DMS153 treated with DMSO at 0.1 percent for 48 hours (cell line): Measurements from ENCODE around the gene GUCD1.
A peak's percentile ranks its signal among the peaks of the same experiment; 100 is the strongest.

Source experiments
- DNase-seq: peaks from one replicate; lab custom pipeline; 2025; ENCODE audit not compliant: unreplicated experiment; lab: John Stamatoyannopoulos, UW

Gene GUCD1

GRCh38 chr22:24590596-24591173 is 35.7 kb upstream of the GUCD1 start:
- no peak for DNase-seq

- no peak for DNase-seq
Measured at GRCh38 chr22:24589518-24590030, 34.6 kb upstream of the GUCD1 start.

GRCh38 chr22:24588757-24589481 is 34.0 kb upstream of the GUCD1 start:
- no peak for DNase-seq

GRCh38 chr22:24588381-24588756 is 33.4 kb upstream of the GUCD1 start:
- no peak for DNase-seq

- no peak for DNase-seq
Measured at GRCh38 chr22:24587948-24588347, 33.0 kb upstream of the GUCD1 start.

- no peak for DNase-seq
Measured at GRCh38 chr22:24587251-24587650, 32.3 kb upstream of the GUCD1 start.

GRCh38 chr22:24585927-24586546 is 31.1 kb upstream of the GUCD1 start:
- no peak for DNase-seq

GRCh38 chr22:24585461-24585860 is 30.5 kb upstream of the GUCD1 start:
- no peak for DNase-seq

GRCh38 chr22:24584871-24585411 is 30.0 kb upstream of the GUCD1 start:
- no peak for DNase-seq

- DNase-seq = no peak
Measured at GRCh38 chr22:24584166-24584790, 29.3 kb upstream of the GUCD1 start.

- peak; percentile 60 for DNase-seq
Measured at GRCh38 chr22:24583221-24584165, 28.6 kb upstream of the GUCD1 start.

- DNase-seq = no peak
Measured at GRCh38 chr22:24582056-24582814, 27.3 kb upstream of the GUCD1 start.

- DNase-seq = no peak
Measured at GRCh38 chr22:24580276-24580675, 25.3 kb upstream of the GUCD1 start.

GRCh38 chr22:24579258-24579601 is 24.3 kb upstream of the GUCD1 start:
- DNase-seq = no peak

GRCh38 chr22:24578355-24579257 is 23.7 kb upstream of the GUCD1 start:
- DNase-seq = no peak

- DNase-seq = no peak
Measured at GRCh38 chr22:24576778-24577177, 21.8 kb upstream of the GUCD1 start.

GRCh38 chr22:24571266-24571665 is 16.3 kb upstream of the GUCD1 start:
- no peak for DNase-seq

GRCh38 chr22:24567668-24568067 is 12.7 kb upstream of the GUCD1 start:
- no peak for DNase-seq
